ENCODE measurements around the gene SLC12A7. TPM values are rescaled to one million over a fixed set of nuclear protein-coding genes. Genes with fewer than 3 reads are reported as not detected.

The SLC12A7 gene
- total RNA-seq, 1 experiment from 2014 or later, result 48.2 TPM

DNA sequence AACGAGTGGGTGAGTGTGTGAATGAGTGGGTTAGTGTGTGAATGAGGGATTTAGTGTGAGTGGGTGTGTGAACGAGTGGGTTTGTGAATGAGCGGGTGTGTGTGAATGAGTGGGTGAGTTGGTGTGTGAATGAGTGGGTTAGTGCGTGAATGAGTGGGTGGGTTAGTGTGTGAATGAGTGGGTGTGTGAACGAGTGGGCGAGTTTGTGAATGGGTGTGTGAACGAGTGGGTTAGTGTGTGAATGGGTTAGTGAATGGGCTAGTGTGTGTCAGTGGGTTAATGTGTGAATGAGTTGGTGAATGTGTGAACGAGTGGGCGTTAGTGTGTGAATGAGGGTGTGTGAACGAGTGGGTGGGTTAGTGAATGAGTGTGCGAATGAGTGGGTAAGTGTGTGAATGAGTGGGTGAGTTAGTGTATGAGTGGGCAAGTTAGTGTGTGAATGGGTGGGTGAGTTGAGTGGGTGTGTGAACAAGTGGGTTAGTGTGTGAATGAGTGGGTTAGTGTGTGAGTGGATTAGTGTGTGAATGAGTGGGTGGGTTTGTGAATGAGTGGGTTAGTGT lies 63.6 kb downstream of the SLC12A7 start:
- BruUV-seq (replicated peaks), result no TSS peak
- H3K27me3 ChIP-seq (ENCODE audit: low read length), result no peaks in the 10 kb centered on the region
- no peak overlapping the region for H3K4me2 ChIP-seq (ENCODE audit: low read length)
- H3K9me3 ChIP-seq (ENCODE audit: low read length), result no peaks in the 10 kb centered on the region
- no peaks in the 10 kb centered on the region for H3F3A ChIP-seq (ENCODE audit: low read length, unreplicated experiment)
- intact Hi-C loops (cut with micrococcal nuclease), result no loop called here
- ChIA-PET POLR2A (ENCODE audit: unreplicated experiment) (no interaction called here), CTCF (no interaction called here)
- no peaks in the 10 kb centered on the region for H3K4me1 ChIP-seq (ENCODE audit: insufficient read depth, low read length)
- H3K9me2 ChIP-seq (replicated peaks; ENCODE audit: low read length), result no peaks in the 10 kb centered on the region
- DNase-seq (no peak), ATAC-seq (no peak)
- TF ChIP-seq EZH2phosphoT487 (IDR thresholded peaks at IDR 0.05; ENCODE audit: borderline replicate concordance, low read length) (no peak), EZH2 (IDR thresholded peaks at IDR 0.05; ENCODE audit: low read length, unreplicated experiment) (no peak)
- TF ChIP-seq, protein P1, sequence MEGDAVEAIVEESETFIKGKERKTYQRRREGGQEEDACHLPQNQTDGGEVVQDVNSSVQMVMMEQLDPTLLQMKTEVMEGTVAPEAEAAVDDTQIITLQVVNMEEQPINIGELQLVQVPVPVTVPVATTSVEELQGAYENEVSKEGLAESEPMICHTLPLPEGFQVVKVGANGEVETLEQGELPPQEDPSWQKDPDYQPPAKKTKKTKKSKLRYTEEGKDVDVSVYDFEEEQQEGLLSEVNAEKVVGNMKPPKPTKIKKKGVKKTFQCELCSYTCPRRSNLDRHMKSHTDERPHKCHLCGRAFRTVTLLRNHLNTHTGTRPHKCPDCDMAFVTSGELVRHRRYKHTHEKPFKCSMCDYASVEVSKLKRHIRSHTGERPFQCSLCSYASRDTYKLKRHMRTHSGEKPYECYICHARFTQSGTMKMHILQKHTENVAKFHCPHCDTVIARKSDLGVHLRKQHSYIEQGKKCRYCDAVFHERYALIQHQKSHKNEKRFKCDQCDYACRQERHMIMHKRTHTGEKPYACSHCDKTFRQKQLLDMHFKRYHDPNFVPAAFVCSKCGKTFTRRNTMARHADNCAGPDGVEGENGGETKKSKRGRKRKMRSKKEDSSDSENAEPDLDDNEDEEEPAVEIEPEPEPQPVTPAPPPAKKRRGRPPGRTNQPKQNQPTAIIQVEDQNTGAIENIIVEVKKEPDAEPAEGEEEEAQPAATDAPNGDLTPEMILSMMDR (conservative IDR thresholded peaks at IDR 0.05; ENCODE audit: low read depth, low read length), result no peak
- H2AFZ ChIP-seq (ENCODE audit: low read length), result no peak overlapping the region
- H3K9ac ChIP-seq (ENCODE audit: low read length), result no peak overlapping the region
- no peaks in the 10 kb centered on the region for H3K79me2 ChIP-seq (ENCODE audit: low read length)
- H3K4me3 ChIP-seq (ENCODE audit: low read length), result no peak overlapping the region
- no peaks in the 10 kb centered on the region for H3K36me3 ChIP-seq (ENCODE audit: low read depth, low read length)
- no peaks in the 10 kb centered on the region for H4K20me1 ChIP-seq (ENCODE audit: low read length)
- H3K27ac ChIP-seq (ENCODE audit: low read length), result no peak overlapping the region

DNA sequence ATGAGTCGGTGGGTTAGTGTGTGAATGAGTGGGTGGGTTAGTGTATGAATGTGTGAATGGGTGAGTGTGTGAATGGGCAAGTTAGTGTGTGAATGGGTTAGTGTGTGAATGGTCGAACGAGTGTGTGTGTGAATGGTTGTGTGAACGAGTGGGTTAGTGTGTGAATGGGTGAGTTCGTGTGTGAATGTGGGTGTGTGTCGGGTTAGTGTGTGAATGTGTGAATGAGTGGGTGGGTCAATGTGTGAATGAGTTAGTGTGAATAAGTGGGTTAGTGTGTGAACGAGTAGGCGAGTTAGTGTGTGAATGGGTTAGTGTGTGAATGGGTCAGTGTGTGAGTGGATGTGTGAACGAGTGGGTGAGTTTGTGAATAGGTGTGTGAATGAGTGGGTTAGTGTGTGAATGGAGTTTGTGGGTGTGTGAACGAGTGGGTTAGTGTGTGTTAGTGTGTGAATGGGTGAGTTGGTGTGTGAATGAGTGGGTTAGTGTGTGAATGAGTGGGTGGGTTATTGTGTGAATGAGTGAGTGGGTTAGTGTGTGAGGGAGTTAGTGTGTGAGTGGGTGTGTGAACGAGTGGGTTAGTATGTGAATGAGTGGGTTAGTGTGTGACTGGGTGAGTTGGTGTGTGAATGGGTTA lies 64.4 kb downstream of the SLC12A7 start:
- CTCF ChIA-PET, result no interaction called here
- no TSS peak for BruUV-seq (replicated peaks)
- no peak overlapping the region for H2AFZ ChIP-seq (ENCODE audit: low read length)
- TF ChIP-seq, protein P1 (conservative IDR thresholded peaks at IDR 0.05; ENCODE audit: low read depth, low read length), result no peak
- TF ChIP-seq EZH2phosphoT487 (IDR thresholded peaks at IDR 0.05; ENCODE audit: borderline replicate concordance, low read length), result no peak
- no peak for TF ChIP-seq EZH2 (IDR thresholded peaks at IDR 0.05; ENCODE audit: low read length, unreplicated experiment)
- H3K27ac ChIP-seq (ENCODE audit: low read length), result no peak overlapping the region
- H3K4me3 ChIP-seq (ENCODE audit: low read length), result no peak overlapping the region
- ATAC-seq (no peak), DNase-seq (no peak)
- no peaks in the 10 kb centered on the region for H3K27me3 ChIP-seq (ENCODE audit: low read length)
- no peaks in the 10 kb centered on the region for H3K4me1 ChIP-seq (ENCODE audit: insufficient read depth, low read length)
- no peaks in the 10 kb centered on the region for H3K9me2 ChIP-seq (replicated peaks; ENCODE audit: low read length)
- no peak overlapping the region for H3K9ac ChIP-seq (ENCODE audit: low read length)
- POLR2A ChIA-PET (ENCODE audit: unreplicated experiment), result no interaction called here
- H4K20me1 ChIP-seq (ENCODE audit: low read length), result no peaks in the 10 kb centered on the region
- intact Hi-C loops (cut with micrococcal nuclease), result no loop called here
- no peaks in the 10 kb centered on the region for H3K36me3 ChIP-seq (ENCODE audit: low read depth, low read length)
- H3K79me2 ChIP-seq (ENCODE audit: low read length), result no peaks in the 10 kb centered on the region
- no peaks in the 10 kb centered on the region for H3K9me3 ChIP-seq (ENCODE audit: low read length)
- H3F3A ChIP-seq (ENCODE audit: low read length, unreplicated experiment), result no peaks in the 10 kb centered on the region
- H3K4me2 ChIP-seq (ENCODE audit: low read length), result no peak overlapping the region

DNA sequence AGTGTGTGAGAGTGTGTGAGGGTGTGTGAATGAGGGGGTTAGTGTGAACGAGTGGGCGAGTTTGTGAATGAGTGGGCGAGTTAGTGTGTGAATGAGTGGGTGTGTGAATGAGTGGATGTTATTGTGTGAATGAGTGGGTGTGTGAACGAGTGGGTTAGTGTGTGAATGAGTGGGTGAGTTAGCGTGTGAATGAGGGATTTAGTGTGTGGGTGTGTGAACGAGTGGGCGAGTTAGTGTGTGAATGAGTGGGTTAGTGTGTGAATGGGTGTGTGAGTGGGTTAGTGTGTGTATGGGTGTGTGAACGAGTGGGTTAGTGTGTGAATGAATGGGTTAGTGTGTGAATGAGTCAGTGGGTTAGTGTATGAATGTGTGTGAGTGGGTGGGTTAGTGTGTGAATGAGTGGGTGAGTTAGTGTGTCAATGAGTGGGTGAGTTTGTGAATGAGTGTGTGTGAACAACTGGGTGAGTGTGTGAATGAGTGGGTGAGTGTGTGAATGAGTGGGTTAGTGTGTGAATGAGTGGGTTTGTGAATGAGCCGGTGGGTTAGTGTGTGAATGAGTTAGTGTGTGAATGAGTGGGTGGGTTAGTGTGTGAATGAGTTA lies 65.8 kb downstream of the SLC12A7 start:
- Histone ChIP-seq H3K27ac (ENCODE audit: low read length) (no peak overlapping the region), H2AFZ (ENCODE audit: low read length) (no peak overlapping the region), H3K79me2 (ENCODE audit: low read length) (no peaks in the 10 kb centered on the region), H3K4me3 (ENCODE audit: low read length) (no peak overlapping the region), H3K27me3 (ENCODE audit: low read length) (no peaks in the 10 kb centered on the region), H3K4me1 (ENCODE audit: insufficient read depth, low read length) (no peaks in the 10 kb centered on the region), H3K9me3 (ENCODE audit: low read length) (no peaks in the 10 kb centered on the region), H4K20me1 (ENCODE audit: low read length) (no peaks in the 10 kb centered on the region), H3K9me2 (replicated peaks; ENCODE audit: low read length) (no peaks in the 10 kb centered on the region), H3K4me2 (ENCODE audit: low read length) (no peak overlapping the region), H3K36me3 (ENCODE audit: low read depth, low read length) (no peaks in the 10 kb centered on the region), H3K9ac (ENCODE audit: low read length) (no peak overlapping the region), H3F3A (ENCODE audit: low read length, unreplicated experiment) (no peaks in the 10 kb centered on the region)
- no peak for DNase-seq
- ChIA-PET CTCF (no interaction called here), POLR2A (ENCODE audit: unreplicated experiment) (no interaction called here)
- intact Hi-C loops (cut with micrococcal nuclease), result no loop called here
- no TSS peak for BruUV-seq (replicated peaks)
- TF ChIP-seq, protein P1 (conservative IDR thresholded peaks at IDR 0.05; ENCODE audit: low read depth, low read length), result no peak
- TF ChIP-seq EZH2phosphoT487 (IDR thresholded peaks at IDR 0.05; ENCODE audit: borderline replicate concordance, low read length) (no peak), EZH2 (IDR thresholded peaks at IDR 0.05; ENCODE audit: low read length, unreplicated experiment) (no peak)
- ATAC-seq, result no peak

Measured in PC-3 (cell line).